ENCODE data around the gene HOXD4.

The HOXD4 gene

DNA sequence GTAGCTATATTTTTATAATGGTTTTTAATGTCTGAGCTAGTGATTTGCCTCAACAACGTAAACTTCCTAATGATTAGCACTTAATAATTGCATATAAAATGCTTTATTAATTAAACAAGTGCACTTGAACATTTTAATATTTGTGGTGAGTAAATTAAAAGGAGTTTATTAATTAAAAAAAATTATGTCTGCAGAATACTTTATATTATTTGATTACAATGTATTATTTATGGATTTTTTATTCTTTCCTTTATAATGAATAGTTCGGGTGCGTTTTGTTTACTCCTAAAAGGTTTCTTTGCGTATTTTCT lies 19.5 kb upstream of the HOXD4 start (continued):
- TF ChIP-seq, protein P1, sequence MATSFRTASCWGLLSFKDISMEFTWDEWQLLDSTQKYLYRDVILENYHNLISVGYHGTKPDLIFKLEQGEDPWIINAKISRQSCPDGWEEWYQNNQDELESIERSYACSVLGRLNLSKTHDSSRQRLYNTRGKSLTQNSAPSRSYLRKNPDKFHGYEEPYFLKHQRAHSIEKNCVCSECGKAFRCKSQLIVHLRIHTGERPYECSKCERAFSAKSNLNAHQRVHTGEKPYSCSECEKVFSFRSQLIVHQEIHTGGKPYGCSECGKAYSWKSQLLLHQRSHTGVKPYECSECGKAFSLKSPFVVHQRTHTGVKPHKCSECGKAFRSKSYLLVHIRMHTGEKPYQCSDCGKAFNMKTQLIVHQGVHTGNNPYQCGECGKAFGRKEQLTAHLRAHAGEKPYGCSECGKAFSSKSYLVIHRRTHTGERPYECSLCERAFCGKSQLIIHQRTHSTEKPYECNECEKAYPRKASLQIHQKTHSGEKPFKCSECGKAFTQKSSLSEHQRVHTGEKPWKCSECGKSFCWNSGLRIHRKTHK (tag by site-specific recombination; IDR thresholded peaks at IDR 0.05), result no peak
- TF ChIP-seq OSR2 (tag by site-specific recombination; IDR thresholded peaks at IDR 0.05), result no peak
- TF ChIP-seq, protein P2, sequence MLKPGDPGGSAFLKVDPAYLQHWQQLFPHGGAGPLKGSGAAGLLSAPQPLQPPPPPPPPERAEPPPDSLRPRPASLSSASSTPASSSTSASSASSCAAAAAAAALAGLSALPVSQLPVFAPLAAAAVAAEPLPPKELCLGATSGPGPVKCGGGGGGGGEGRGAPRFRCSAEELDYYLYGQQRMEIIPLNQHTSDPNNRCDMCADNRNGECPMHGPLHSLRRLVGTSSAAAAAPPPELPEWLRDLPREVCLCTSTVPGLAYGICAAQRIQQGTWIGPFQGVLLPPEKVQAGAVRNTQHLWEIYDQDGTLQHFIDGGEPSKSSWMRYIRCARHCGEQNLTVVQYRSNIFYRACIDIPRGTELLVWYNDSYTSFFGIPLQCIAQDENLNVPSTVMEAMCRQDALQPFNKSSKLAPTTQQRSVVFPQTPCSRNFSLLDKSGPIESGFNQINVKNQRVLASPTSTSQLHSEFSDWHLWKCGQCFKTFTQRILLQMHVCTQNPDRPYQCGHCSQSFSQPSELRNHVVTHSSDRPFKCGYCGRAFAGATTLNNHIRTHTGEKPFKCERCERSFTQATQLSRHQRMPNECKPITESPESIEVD (tag by site-specific recombination; IDR thresholded peaks at IDR 0.05), result no peak

DNA sequence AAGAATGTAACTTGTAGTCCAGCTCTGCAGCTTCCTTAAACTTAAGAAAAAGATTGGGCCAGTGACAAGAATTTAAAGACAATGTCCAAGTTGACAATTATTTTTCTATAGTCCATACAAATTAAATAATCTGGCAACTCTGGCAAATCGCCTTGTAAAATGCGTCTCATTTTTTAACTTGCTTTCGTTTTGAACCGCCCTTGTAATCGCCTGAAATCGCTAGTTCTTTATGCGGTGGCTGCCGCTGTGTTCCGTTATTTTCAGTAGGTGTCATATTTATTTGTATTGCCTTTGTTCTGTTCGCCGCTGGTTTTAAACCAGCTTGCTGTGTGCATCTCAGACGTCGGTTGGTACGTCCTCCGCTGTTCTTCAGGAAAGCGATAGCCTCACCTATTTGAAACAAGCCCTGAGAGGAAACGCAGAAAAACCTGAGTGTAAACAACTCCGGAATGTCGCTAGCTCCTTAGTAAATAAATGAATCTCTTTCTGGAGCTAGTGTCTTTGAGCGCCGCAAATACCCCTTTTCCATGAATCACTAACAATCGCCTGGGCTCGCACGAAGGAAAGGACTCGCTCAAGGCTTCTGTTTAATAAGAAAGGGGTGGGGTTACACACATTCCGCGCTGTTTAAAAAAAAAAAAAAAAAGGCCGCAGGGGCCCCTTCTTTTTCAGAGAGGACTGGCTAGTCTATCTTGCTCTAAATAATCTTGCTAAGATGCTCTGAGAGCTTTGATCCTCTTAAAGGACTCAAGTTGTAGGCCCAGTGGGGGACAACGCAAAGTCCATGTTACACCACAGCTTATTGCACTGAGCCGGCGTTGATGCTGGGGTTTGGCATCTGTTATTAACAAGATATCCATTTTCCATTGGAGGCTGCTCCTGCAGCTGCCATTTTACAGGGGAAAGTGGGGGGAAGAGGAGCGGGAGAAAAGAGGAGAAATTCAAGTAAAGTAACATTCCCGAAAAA lies 18.9 kb upstream of the HOXD4 start:
- Histone ChIP-seq H3K36me3 (ENCODE audit: control insufficient read depth in 2 of 2, insufficient read depth in 1 of 2, low read length in 2 of 2) (no peaks in the 10 kb centered on the region), H3K27ac (ENCODE audit: extremely low read depth, low read depth, low read length) (no peak overlapping the region), H3K9me3 (ENCODE audit: control insufficient read depth, insufficient read depth, low read depth, low read length) (no peaks in the 10 kb centered on the region), H3K4me1 (ENCODE audit: control insufficient read depth, insufficient read depth, low read length) (peaks cover 13% of the 10 kb centered on the region; the same call in 1 of the 2 replicates), H3K4me3 (ENCODE audit: low read depth, low read length) (no peak overlapping the region)
- CTCF ChIA-PET, result interaction anchor here (0.6 to 3.1 kb wide), 14 partner anchors 8 to 1016 kb away, joined by 3 to 19 read pairs (median 4); no protein-coding TSS in a partner anchor
- POLR2A ChIA-PET, result interaction anchor here (0.7 to 0.9 kb wide), 2 partner anchors 26 to 504 kb away, joined by 3 to 4 read pairs; no protein-coding TSS in a partner anchor
- TF ChIP-seq ZNF239 (tag by site-specific recombination; IDR thresholded peaks at IDR 0.05) (no peak), PRDM1 (tag by site-specific recombination; IDR thresholded peaks at IDR 0.05) (peak; percentile 88)

DNA sequence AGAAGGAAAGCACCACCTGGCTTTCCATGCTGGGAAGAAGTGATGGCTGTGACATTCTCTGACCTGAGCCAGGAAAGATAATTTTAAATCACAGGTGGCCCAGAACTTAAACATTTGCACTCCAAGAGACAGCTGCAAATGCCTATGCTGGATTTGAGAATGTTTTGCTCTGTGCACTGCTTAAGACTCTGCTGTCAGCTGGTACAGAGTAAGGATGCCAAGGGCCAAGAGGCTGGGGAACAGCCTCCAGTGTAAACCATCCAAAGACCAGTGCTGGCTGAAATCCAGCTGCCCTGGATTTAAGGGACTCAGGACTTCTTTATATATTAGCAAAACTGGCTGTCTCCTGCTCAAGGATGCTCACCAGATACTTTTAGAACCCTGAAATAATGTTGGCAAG lies 18.0 kb upstream of the HOXD4 start:
- CTCF ChIA-PET, result interaction anchor here (0.5 to 1.7 kb wide), 5 partner anchors 314 to 1015 kb away, joined by 3 to 8 read pairs (median 4); no protein-coding TSS in a partner anchor
- Histone ChIP-seq H3K9me3 (ENCODE audit: control insufficient read depth, insufficient read depth, low read depth, low read length) (no peaks in the 10 kb centered on the region), H3K4me3 (ENCODE audit: low read depth, low read length) (no peak overlapping the region), H3K36me3 (ENCODE audit: control insufficient read depth in 2 of 2, insufficient read depth in 1 of 2, low read length in 2 of 2) (no peaks in the 10 kb centered on the region), H3K27ac (ENCODE audit: extremely low read depth, low read depth, low read length) (no peak overlapping the region), H3K4me1 (ENCODE audit: control insufficient read depth, insufficient read depth, low read length) (peaks cover 16% of the 10 kb centered on the region)
- TF ChIP-seq ZNF791 (tag by site-specific recombination; IDR thresholded peaks at IDR 0.05), result no peak
- TF ChIP-seq, protein P3, sequence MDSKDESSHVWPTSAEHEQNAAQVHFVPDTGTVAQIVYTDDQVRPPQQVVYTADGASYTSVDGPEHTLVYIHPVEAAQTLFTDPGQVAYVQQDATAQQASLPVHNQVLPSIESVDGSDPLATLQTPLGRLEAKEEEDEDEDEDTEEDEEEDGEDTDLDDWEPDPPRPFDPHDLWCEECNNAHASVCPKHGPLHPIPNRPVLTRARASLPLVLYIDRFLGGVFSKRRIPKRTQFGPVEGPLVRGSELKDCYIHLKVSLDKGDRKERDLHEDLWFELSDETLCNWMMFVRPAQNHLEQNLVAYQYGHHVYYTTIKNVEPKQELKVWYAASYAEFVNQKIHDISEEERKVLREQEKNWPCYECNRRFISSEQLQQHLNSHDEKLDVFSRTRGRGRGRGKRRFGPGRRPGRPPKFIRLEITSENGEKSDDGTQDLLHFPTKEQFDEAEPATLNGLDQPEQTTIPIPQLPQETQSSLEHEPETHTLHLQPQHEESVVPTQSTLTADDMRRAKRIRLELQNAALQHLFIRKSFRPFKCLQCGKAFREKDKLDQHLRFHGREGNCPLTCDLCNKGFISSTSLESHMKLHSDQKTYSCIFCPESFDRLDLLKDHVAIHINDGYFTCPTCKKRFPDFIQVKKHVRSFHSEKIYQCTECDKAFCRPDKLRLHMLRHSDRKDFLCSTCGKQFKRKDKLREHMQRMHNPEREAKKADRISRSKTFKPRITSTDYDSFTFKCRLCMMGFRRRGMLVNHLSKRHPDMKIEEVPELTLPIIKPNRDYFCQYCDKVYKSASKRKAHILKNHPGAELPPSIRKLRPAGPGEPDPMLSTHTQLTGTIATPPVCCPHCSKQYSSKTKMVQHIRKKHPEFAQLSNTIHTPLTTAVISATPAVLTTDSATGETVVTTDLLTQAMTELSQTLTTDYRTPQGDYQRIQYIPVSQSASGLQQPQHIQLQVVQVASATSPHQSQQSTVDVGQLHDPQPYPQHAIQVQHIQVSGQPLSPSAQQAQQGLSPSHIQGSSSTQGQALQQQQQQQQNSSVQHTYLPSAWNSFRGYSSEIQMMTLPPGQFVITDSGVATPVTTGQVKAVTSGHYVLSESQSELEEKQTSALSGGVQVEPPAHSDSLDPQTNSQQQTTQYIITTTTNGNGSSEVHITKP (tag by site-specific recombination; IDR thresholded peaks at IDR 0.05), result no peak
- no peak for TF ChIP-seq ZNF214 (tag by site-specific recombination; IDR thresholded peaks at IDR 0.05; ENCODE audit: borderline replicate concordance)
- no peak for TF ChIP-seq ZNF138 (tag by site-specific recombination; IDR thresholded peaks at IDR 0.05; ENCODE audit: borderline replicate concordance)
- TF ChIP-seq SP3 (tag by site-specific recombination; IDR thresholded peaks at IDR 0.05), result no peak
- no peak for TF ChIP-seq ZNF624 (tag by site-specific recombination; IDR thresholded peaks at IDR 0.05)
- TF ChIP-seq, protein P4, sequence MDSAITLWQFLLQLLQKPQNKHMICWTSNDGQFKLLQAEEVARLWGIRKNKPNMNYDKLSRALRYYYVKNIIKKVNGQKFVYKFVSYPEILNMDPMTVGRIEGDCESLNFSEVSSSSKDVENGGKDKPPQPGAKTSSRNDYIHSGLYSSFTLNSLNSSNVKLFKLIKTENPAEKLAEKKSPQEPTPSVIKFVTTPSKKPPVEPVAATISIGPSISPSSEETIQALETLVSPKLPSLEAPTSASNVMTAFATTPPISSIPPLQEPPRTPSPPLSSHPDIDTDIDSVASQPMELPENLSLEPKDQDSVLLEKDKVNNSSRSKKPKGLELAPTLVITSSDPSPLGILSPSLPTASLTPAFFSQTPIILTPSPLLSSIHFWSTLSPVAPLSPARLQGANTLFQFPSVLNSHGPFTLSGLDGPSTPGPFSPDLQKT (IDR thresholded peaks at IDR 0.05; ENCODE audit: borderline replicate concordance, low read depth, low read length), result no peak
- no peak for TF ChIP-seq ZNF223 (tag by site-specific recombination; IDR thresholded peaks at IDR 0.05)
- TF ChIP-seq, protein P5, sequence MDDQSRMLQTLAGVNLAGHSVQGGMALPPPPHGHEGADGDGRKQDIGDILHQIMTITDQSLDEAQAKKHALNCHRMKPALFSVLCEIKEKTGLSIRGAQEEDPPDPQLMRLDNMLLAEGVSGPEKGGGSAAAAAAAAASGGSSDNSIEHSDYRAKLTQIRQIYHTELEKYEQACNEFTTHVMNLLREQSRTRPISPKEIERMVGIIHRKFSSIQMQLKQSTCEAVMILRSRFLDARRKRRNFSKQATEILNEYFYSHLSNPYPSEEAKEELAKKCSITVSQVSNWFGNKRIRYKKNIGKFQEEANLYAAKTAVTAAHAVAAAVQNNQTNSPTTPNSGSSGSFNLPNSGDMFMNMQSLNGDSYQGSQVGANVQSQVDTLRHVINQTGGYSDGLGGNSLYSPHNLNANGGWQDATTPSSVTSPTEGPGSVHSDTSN (CRISPR knock-in tag; IDR thresholded peaks at IDR 0.05), result no peak
- POLR2A ChIA-PET, result interaction anchor here (0.7 kb wide), 1 partner anchor 322 kb away, joined by 3 read pairs; no protein-coding TSS in a partner anchor
